Mesothelial cell of epicardium (in vitro differentiated cells): ENCODE data around the gene DCLK1. TPM values are rescaled to one million over a fixed set of nuclear protein-coding genes. Genes with fewer than 3 reads are reported as not detected.
"Not testable (repeated sequence)": the region's sequence is repeated elsewhere in the genome, so short reads cannot be mapped to it uniquely, and the experiment has no call there.

Experiments
- DNase-seq, 2 experiments: peaks; one replicate each; pipeline ENCODE4 v3.0.0; 2021; ENCODE audit warnings: low spot score in 2 of 2; ENCODE audit not compliant: unreplicated experiment in 2 of 2
- H3K27ac Mint-ChIP-seq: 2 replicates; pipeline ENCODE4 v1.8.0; 2021; ENCODE audit warnings: mixed read lengths
- H3K27me3 Mint-ChIP-seq: 2 replicates; pipeline ENCODE4 v1.8.0; 2021; ENCODE audit warnings: low read depth, mixed read lengths
- H3K36me3 Mint-ChIP-seq: 2 replicates; pipeline ENCODE4 v1.8.0; 2021; ENCODE audit warnings: mixed read lengths
- H3K4me1 Mint-ChIP-seq: 2 replicates; pipeline ENCODE4 v1.8.0; 2021; ENCODE audit warnings: mixed read lengths
- H3K4me3 Mint-ChIP-seq: 2 replicates; pipeline ENCODE4 v1.8.0; 2021; ENCODE audit warnings: mild to moderate bottlenecking, moderate library complexity, mixed read lengths
- H3K9me3 Mint-ChIP-seq: 2 replicates; pipeline ENCODE4 v1.8.0; 2021; ENCODE audit warnings: mixed read lengths
- CTCF ChIP-seq: fragments of 200-600 bp; sonication (generic); IDR thresholded peaks from one replicate; pipeline ENCODE4 v1.5.0; 2021; ENCODE audit warnings: antibody characterized with exemption; ENCODE audit not compliant: unreplicated experiment
- total RNA-seq: library from RNA; stranded (reverse); gene quantifications from 3 replicates; pipeline ENCODE4 v1.2.1, GENCODE V29; 2021

DCLK1 gene
- total RNA-seq, 1 donor from 2014 or later = 21.7 TPM

- H3K9me3 Mint-ChIP-seq = peaks cover 22% of the 10 kb centered on the region
- no peak overlapping the region for H3K4me3 Mint-ChIP-seq
- H3K27me3 Mint-ChIP-seq = no peaks in the 10 kb centered on the region
- H3K36me3 Mint-ChIP-seq = peaks cover 26% of the 10 kb centered on the region
- H3K4me1 Mint-ChIP-seq = peaks cover 10% of the 10 kb centered on the region
- no peak overlapping the region for H3K27ac Mint-ChIP-seq
- no peak for TF ChIP-seq CTCF
- DNase-seq = no peak
Observed at GRCh38 chr13:35977060-35977459, 154.1 kb downstream of the DCLK1 start.

- no peak for TF ChIP-seq CTCF
Observed at GRCh38 chr13:35976126-35976525, 155.1 kb downstream of the DCLK1 start.

GRCh38 chr13:35966951-35967350, 164.2 kb downstream of the DCLK1 start:
- Mint-ChIP-seq H3K9me3 (peaks cover 32% of the 10 kb centered on the region), H3K36me3 (peaks cover 27% of the 10 kb centered on the region), H3K4me1 (peaks cover 11% of the 10 kb centered on the region)
- not testable (repeated sequence) for H3K27me3 Mint-ChIP-seq, H3K27ac Mint-ChIP-seq, H3K4me3 Mint-ChIP-seq, DNase-seq

More at GRCh38 chr13:35976126-35976525, 155.1 kb downstream of the DCLK1 start:
- Mint-ChIP-seq H3K27me3 (no peaks in the 10 kb centered on the region), H3K4me1 (peaks cover 10% of the 10 kb centered on the region), H3K9me3 (peaks cover 14% of the 10 kb centered on the region), H3K27ac (no peak overlapping the region), H3K36me3 (peaks cover 24% of the 10 kb centered on the region), H3K4me3 (no peak overlapping the region)
- no peak for DNase-seq

- Mint-ChIP-seq H3K27ac (no peak overlapping the region), H3K4me3 (no peak overlapping the region), H3K4me1 (peaks cover 15% of the 10 kb centered on the region), H3K9me3 (peaks cover 32% of the 10 kb centered on the region), H3K27me3 (no peaks in the 10 kb centered on the region), H3K36me3 (peaks cover 23% of the 10 kb centered on the region)
- no peak for DNase-seq
- no peak for TF ChIP-seq CTCF
Observed at GRCh38 chr13:35966024-35966423, 165.2 kb downstream of the DCLK1 start.

GRCh38 chr13:35965226-35965927, 165.8 kb downstream of the DCLK1 start:
- Mint-ChIP-seq H3K27ac (no peak overlapping the region), H3K4me1 (peaks cover 15% of the 10 kb centered on the region), H3K27me3 (no peaks in the 10 kb centered on the region), H3K36me3 (peaks cover 18% of the 10 kb centered on the region), H3K4me3 (no peak overlapping the region), H3K9me3 (peaks cover 28% of the 10 kb centered on the region)
- DNase-seq = no peak
- no peak for TF ChIP-seq CTCF

- TF ChIP-seq CTCF = no peak
- Mint-ChIP-seq H3K36me3 (peaks cover 17% of the 10 kb centered on the region), H3K4me3 (no peak overlapping the region), H3K4me1 (peaks cover 15% of the 10 kb centered on the region), H3K27me3 (no peaks in the 10 kb centered on the region), H3K9me3 (peaks cover 25% of the 10 kb centered on the region), H3K27ac (no peak overlapping the region)
- no peak for DNase-seq
Observed at GRCh38 chr13:35964863-35965180, 166.4 kb downstream of the DCLK1 start.
